ENCODE results near the gene SLC4A8.
"Not testable (repeated sequence)": the region's sequence is repeated elsewhere in the genome, so short reads cannot be mapped to it uniquely, and the experiment has no call there.

SLC4A8 gene

DNA sequence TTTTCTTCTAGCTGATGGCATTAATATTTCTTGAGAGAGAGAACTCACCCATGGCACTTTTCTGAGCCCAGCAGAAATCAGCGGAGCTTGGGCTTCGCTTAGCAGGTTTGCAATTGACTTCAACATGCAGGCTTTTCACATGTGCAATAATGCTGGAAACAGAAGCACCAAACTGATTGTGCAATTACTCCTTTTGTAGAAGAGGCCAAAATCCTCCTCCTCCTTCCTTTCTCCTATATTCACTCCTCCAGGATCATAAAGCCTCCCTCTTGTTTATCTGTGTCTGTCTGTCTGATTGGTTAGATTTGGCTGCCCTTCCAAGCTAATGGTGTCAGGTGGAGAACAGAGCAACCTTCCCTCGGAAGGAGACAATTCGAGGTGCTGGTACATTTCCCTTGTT lies 90.4 kb downstream of the SLC4A8 start:
- H3K27ac ChIP-seq (ENCODE audit: low read depth, low read length); H3K36me3 ChIP-seq (ENCODE audit: insufficient read depth, low read length); H3K4me1 ChIP-seq (ENCODE audit: insufficient read depth, low read length); H3K9me3 ChIP-seq (ENCODE audit: insufficient read depth, low read depth, low read length); H3K27me3 ChIP-seq (ENCODE audit: insufficient read depth, low read length); H3K4me3 ChIP-seq (ENCODE audit: low read length); H3K9ac ChIP-seq (ENCODE audit: low read depth, low read length): not testable (repeated sequence)
- 92% methylated on average over 4 of the region's 4 CpGs for WGBS

DNA sequence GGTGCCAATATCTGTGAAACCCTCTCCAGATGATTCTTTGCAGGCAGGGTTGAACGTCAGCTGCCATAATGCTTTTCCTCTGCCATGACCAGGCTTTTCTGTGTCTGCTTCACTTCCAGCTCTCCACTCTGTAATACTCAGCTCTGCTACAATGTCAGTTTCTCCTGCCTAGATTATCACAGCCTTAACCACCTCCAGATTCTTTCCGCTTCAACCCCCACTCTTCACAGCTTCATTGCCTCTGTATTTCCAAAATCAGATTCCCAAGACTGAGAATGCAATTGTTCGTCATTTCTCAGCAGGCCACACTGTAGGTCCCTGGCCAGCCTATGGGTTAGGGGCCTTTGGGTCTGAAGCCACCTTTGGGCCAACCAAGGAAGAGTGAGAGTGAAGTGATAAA lies 92.7 kb downstream of the SLC4A8 start:
- no peaks in the 10 kb centered on the region for H3K36me3 ChIP-seq (ENCODE audit: insufficient read depth, low read length)
- H3K4me3 ChIP-seq (ENCODE audit: low read length), result no peak overlapping the region
- no peak overlapping the region for H3K27ac ChIP-seq (ENCODE audit: low read depth, low read length)
- H3K27me3 ChIP-seq (ENCODE audit: insufficient read depth, low read length), result no peaks in the 10 kb centered on the region
- H3K9ac ChIP-seq (ENCODE audit: low read depth, low read length), result no peak overlapping the region
- 94% methylated on average over 3 of the region's 3 CpGs for WGBS
- H3K9me3 ChIP-seq (ENCODE audit: insufficient read depth, low read depth, low read length), result no peaks in the 10 kb centered on the region
- H3K4me1 ChIP-seq (ENCODE audit: insufficient read depth, low read length), result no peaks in the 10 kb centered on the region

DNA sequence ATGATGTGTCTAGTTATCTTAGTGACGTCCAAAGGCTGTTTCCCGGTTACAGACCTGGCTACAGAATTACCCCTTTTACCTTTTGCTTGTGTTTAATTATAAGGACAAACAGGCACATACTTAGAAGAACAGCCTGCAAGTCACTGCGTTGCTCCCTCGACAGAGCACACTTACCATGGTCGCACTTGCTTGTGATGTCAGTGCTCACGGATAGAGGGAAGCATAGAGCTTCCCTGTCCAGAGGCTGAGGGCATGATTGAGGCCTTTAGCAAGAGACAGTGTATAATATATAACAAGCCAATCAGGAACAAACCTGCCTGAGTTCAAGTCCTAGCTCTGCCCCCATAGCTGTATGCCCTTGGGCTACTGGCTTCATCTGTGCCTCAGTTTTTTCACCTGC lies 93.2 kb downstream of the SLC4A8 start:
- H3K27ac ChIP-seq (ENCODE audit: low read depth, low read length), result no peak overlapping the region
- no peak overlapping the region for H3K9ac ChIP-seq (ENCODE audit: low read depth, low read length)
- 78% methylated on average over 6 of the region's 6 CpGs for WGBS

DNA sequence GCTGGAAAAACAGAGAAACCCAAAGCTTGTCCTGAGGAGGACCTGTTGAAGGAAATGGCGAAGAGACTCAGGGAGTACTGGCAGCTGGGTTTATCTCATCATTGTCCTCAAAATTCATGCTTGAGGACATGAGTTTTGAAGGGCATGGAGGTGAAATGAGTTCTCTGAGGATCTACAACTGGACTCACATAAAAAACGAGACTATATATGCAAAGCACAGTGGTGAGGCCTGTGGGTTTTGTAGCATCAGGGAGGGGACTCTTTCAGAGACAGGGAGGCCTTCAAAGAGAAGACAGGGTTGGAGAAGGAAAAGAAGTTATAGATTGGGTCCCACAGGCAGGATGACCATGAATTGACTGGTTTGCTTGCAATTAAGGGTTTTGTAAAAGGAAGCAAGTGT lies 95.1 kb downstream of the SLC4A8 start:
- H3K9me3 ChIP-seq (ENCODE audit: insufficient read depth, low read depth, low read length), result no peaks in the 10 kb centered on the region
- WGBS, result 96% methylated on average over 2 of the region's 2 CpGs
- no peak overlapping the region for H3K9ac ChIP-seq (ENCODE audit: low read depth, low read length)

More for the DNA sequence above, 93.2 kb downstream of the SLC4A8 start:
- Histone ChIP-seq H3K4me1 (ENCODE audit: insufficient read depth, low read length) (no peaks in the 10 kb centered on the region), H3K27me3 (ENCODE audit: insufficient read depth, low read length) (no peaks in the 10 kb centered on the region), H3K9me3 (ENCODE audit: insufficient read depth, low read depth, low read length) (no peaks in the 10 kb centered on the region), H3K36me3 (ENCODE audit: insufficient read depth, low read length) (no peaks in the 10 kb centered on the region), H3K4me3 (ENCODE audit: low read length) (no peak overlapping the region)

DNA sequence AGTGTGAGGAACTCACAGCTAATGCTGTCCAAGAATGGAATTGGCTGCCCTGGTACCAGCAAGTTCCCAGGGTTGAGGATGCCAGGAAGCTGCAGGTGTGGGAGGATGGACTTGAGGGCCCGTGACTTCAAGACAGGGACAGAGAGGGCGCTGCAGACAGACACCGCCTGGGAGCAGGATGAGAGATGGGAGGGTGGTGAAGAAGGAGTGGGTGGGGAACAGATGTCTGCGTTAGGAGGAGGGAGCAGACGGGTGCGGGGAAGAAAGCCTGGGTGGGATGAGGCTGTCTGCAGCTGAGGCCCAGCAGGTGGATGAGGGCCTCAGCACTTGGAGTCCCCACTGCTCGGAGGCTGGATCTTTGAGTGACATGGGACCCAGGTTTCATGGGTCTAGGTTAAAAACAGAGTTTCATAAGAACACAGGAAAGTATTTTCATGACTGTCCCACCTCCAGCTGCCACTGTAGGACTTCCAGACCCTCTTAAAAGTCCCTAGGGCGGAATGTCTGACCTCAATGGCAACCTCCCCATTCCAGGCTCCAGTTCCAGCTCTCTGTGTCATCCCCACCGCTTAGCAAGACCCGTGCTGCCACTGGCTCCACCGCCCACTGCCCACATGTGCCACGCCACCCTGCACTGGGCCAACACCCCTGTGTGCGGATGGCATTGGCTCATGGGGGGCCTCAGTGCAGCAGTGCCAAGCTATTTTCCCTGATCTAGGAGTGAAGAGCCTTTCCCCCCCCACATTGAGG lies 96.1 kb downstream of the SLC4A8 start:
- H3K9me3 ChIP-seq (ENCODE audit: insufficient read depth, low read depth, low read length), result no peaks in the 10 kb centered on the region
- H3K27me3 ChIP-seq (ENCODE audit: insufficient read depth, low read length), result no peaks in the 10 kb centered on the region
- WGBS, result 76% methylated on average over 13 of the region's 13 CpGs
- no peaks in the 10 kb centered on the region for H3K36me3 ChIP-seq (ENCODE audit: insufficient read depth, low read length)
- H3K9ac ChIP-seq (ENCODE audit: low read depth, low read length), result no peak overlapping the region
- no peak overlapping the region for H3K4me3 ChIP-seq (ENCODE audit: low read length)
- no peaks in the 10 kb centered on the region for H3K4me1 ChIP-seq (ENCODE audit: insufficient read depth, low read length)
- H3K27ac ChIP-seq (ENCODE audit: low read depth, low read length), result no peak overlapping the region

More for the DNA sequence above, 95.1 kb downstream of the SLC4A8 start:
- Histone ChIP-seq H3K4me1 (ENCODE audit: insufficient read depth, low read length) (no peaks in the 10 kb centered on the region), H3K36me3 (ENCODE audit: insufficient read depth, low read length) (no peaks in the 10 kb centered on the region), H3K27ac (ENCODE audit: low read depth, low read length) (no peak overlapping the region), H3K27me3 (ENCODE audit: insufficient read depth, low read length) (no peaks in the 10 kb centered on the region), H3K4me3 (ENCODE audit: low read length) (no peak overlapping the region)

DNA sequence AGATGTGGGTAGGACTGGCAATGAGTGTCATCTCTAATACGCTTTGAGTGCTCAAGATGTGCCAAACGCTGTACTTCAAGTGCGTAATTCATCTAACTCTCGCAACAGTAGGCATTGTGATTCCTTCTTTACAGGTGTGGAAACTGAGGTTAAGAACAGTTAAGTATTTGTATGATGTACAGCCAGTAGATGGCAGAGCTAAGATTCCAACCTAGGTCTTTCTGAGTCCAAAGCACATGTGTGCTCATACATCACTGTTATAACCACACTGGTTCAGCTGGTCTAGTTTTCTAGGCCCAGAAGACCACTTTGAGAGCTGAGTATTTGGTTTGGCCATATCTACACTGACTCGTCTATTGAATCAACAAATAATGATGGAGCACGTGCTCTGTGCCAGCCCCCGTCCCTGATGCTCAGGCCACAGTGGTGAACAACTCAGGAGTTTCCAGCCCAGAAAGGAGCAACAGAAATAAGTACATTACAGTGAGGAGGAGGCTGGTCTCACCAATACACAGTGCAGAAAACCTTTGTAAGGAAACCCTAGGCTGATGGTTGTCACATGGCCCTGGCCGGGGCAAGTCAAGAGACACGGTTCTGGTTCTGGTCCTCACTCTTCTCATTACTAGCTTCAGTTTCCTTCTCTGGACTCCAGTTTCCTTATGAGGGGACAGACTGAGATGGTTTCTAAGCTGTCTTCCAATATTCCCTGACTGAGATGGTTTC lies 97.1 kb downstream of the SLC4A8 start:
- Histone ChIP-seq H3K36me3 (ENCODE audit: insufficient read depth, low read length) (no peaks in the 10 kb centered on the region), H3K9me3 (ENCODE audit: insufficient read depth, low read depth, low read length) (no peaks in the 10 kb centered on the region), H3K4me1 (ENCODE audit: insufficient read depth, low read length) (no peaks in the 10 kb centered on the region), H3K9ac (ENCODE audit: low read depth, low read length) (no peak overlapping the region), H3K27me3 (ENCODE audit: insufficient read depth, low read length) (no peaks in the 10 kb centered on the region), H3K27ac (ENCODE audit: low read depth, low read length) (no peak overlapping the region), H3K4me3 (ENCODE audit: low read length) (no peak overlapping the region)
- WGBS, result 97% methylated on average over 9 of the region's 9 CpGs

DNA sequence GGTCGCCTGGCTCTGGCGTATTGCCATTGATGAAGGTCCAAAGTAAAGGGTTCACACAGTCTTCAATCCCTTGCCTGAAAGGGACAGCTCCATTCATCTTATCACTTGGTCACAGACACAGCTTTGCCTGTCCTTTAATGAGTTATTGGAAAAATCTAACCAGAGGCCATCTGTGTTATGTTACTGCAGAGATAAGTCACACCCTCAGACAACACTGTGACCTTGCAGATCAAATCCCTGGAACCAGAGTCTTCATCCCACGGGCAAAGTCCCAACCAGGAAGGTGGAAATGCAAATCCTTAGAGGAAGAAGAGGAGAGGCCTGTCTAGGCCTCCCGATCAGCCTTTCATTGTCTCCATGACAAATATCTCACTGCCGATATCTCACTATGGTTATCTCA lies 98.1 kb downstream of the SLC4A8 start:
- WGBS, result 93% methylated on average over 5 of the region's 5 CpGs
- no peaks in the 10 kb centered on the region for H3K36me3 ChIP-seq (ENCODE audit: insufficient read depth, low read length)
- no peak overlapping the region for H3K27ac ChIP-seq (ENCODE audit: low read depth, low read length)
- no peaks in the 10 kb centered on the region for H3K4me1 ChIP-seq (ENCODE audit: insufficient read depth, low read length)
- no peaks in the 10 kb centered on the region for H3K9me3 ChIP-seq (ENCODE audit: insufficient read depth, low read depth, low read length)
- H3K27me3 ChIP-seq (ENCODE audit: insufficient read depth, low read length), result no peaks in the 10 kb centered on the region
- H3K4me3 ChIP-seq (ENCODE audit: low read length), result no peak overlapping the region
- no peak overlapping the region for H3K9ac ChIP-seq (ENCODE audit: low read depth, low read length)

DNA sequence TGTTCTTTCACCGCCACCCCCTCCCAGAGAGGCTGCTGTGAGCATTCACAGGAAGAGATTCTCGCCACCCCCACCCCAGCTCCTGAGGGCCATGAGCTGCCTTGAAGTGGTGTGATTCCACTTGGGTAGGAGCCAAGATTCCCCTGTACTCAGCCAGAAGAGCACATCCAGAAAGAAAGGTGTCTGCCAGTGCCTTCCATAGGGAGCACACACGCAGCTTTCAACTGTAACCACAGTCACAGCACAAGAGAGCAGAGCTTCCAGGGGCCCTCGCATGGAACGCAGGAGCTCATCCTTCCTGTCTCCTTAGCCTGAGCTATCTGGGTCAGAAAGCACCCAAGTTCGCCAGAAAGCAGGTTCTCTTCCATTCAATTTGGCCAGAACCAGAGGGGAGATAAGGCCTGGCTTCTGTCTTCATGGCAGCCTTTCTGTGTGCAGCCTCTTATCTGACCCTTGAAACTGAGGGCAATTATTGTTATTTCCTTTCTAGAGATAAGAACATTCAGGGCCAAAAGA lies 99.8 kb downstream of the SLC4A8 start:
- no peaks in the 10 kb centered on the region for H3K36me3 ChIP-seq (ENCODE audit: insufficient read depth, low read length)
- 81% methylated on average over 6 of the region's 6 CpGs for WGBS
- no peak overlapping the region for H3K27ac ChIP-seq (ENCODE audit: low read depth, low read length)

DNA sequence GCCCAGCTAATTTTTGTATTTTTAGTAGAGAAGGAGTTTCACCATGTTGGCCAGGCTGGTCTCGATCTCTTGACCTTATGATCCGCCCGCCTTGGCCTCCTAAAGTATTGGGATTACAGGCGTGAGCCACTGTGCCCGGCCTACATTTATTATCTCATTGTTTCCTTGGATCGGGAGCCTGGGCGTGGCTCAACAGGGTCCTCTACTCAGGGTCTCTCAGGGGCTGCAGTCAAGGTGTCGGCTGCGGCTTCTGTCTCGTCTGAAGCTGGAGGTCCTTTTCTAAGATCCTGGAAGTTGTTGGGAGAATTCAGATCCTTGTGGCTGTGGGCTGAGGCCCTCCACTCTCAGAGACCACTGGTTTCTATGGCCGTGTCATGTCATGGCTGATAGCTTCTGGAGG lies 100.9 kb downstream of the SLC4A8 start:
- Histone ChIP-seq H3K4me3 (ENCODE audit: low read length) (no peak overlapping the region), H3K27ac (ENCODE audit: low read depth, low read length) (no peak overlapping the region), H3K9ac (ENCODE audit: low read depth, low read length) (no peak overlapping the region), H3K9me3 (ENCODE audit: insufficient read depth, low read depth, low read length) (no peaks in the 10 kb centered on the region), H3K27me3 (ENCODE audit: insufficient read depth, low read length) (no peaks in the 10 kb centered on the region), H3K36me3 (ENCODE audit: insufficient read depth, low read length) (no peaks in the 10 kb centered on the region), H3K4me1 (ENCODE audit: insufficient read depth, low read length) (no peaks in the 10 kb centered on the region)
- WGBS, result 96% methylated on average over 11 of the region's 11 CpGs

More for the DNA sequence above, 99.8 kb downstream of the SLC4A8 start:
- no peaks in the 10 kb centered on the region for H3K27me3 ChIP-seq (ENCODE audit: insufficient read depth, low read length)
- H3K9me3 ChIP-seq (ENCODE audit: insufficient read depth, low read depth, low read length), result no peaks in the 10 kb centered on the region
- H3K9ac ChIP-seq (ENCODE audit: low read depth, low read length), result no peak overlapping the region
- H3K4me1 ChIP-seq (ENCODE audit: insufficient read depth, low read length), result no peaks in the 10 kb centered on the region
- H3K4me3 ChIP-seq (ENCODE audit: low read length), result no peak overlapping the region

DNA sequence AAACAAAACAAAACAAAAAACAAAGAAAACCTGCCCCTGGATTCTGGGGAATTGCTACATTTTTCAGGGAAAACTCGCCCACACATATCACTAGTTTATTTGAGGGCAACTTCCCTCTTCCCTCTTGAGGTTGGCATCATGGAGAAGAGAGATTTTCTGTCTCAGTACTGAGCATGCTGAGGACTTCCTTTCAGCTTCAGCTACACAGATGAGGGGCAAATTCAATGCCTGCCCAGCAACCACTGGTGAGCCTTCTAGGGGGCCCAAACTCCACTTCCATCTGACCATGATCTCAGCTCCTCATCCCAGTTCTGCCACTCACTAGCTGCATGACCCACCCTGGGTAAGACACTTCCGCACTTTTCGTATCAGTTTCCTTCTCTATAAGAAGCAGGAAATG lies 103.3 kb downstream of the SLC4A8 start:
- H3K27ac ChIP-seq (ENCODE audit: low read depth, low read length), result no peak overlapping the region
- peaks cover 5% of the 10 kb centered on the region; the same call in 1 of the 2 replicates for H3K4me1 ChIP-seq (ENCODE audit: insufficient read depth, low read length)
- H3K9me3 ChIP-seq (ENCODE audit: insufficient read depth, low read depth, low read length), result no peaks in the 10 kb centered on the region
- H3K36me3 ChIP-seq (ENCODE audit: insufficient read depth, low read length), result no peaks in the 10 kb centered on the region
- H3K27me3 ChIP-seq (ENCODE audit: insufficient read depth, low read length), result no peaks in the 10 kb centered on the region
- 92% methylated on average over 3 of the region's 3 CpGs for WGBS
- H3K4me3 ChIP-seq (ENCODE audit: low read length), result no peak overlapping the region
- no peak overlapping the region for H3K9ac ChIP-seq (ENCODE audit: low read depth, low read length)

DNA sequence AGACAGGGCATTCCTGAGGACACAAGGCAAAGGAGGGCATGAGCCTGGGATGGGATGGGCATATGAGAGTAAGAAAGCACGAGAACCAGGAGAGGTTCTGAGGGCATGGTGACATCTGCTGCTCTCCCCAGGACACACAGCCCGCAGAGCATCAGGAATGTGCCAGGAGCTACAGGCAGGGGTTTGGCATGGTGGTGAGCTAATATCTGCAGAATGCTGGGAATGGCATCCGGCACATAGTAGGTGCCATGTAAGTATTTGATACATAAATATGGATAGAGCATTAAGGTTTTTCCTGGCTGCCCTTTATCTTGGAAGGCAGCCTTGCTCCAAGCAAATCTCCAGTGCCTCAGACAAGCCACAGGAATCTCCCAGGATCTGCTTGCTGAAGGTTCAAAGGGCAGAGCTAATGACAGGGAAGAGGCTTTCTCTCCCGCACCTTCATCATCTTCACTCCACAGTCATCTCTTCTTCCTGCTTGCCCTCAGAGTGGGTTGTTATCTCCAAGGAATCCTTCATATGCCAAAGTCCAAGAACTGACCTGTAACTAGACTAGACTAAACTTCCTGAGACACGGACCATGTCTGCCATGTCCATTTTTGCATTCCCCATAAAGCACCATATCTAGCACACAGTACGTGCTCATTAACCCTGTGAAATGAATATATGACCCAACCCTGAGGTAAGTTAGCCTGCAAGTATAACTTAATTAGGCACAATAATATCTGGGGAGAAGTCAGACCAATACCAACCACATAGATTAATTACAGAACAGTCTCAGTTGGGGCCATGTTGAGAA lies 104.4 kb downstream of the SLC4A8 start:
- Histone ChIP-seq H3K9me3 (ENCODE audit: insufficient read depth, low read depth, low read length) (no peaks in the 10 kb centered on the region), H3K27me3 (ENCODE audit: insufficient read depth, low read length) (no peaks in the 10 kb centered on the region), H3K36me3 (ENCODE audit: insufficient read depth, low read length) (no peaks in the 10 kb centered on the region), H3K27ac (ENCODE audit: low read depth, low read length) (no peak overlapping the region), H3K9ac (ENCODE audit: low read depth, low read length) (no peak overlapping the region), H3K4me1 (ENCODE audit: insufficient read depth, low read length) (peaks cover 10% of the 10 kb centered on the region), H3K4me3 (ENCODE audit: low read length) (no peak overlapping the region)
- 85% methylated on average over 6 of the region's 6 CpGs for WGBS
